Keratinocyte (primary cell): ENCODE results near the gene SBNO2. TPM values are rescaled to one million over a fixed set of nuclear protein-coding genes. Genes with fewer than 3 reads are reported as not detected.

Experiments
- DNase-seq: peaks from one replicate; pipeline ENCODE4 v3.0.0-alpha.2; 2011; ENCODE audit warnings: low read depth, missing footprints, low spot score
- FAIRE-seq: peaks from 2 replicates; lab custom pipeline; 2011; peaks lifted over from hg19 to GRCh38; lab: Jason Lieb, UNC
- H2AFZ ChIP-seq: 2 replicates; pipeline ENCODE4 v1.6.0; 2012; ENCODE audit warnings: low read length, control low read depth, inconsistent platforms; ENCODE audit not compliant: control insufficient read depth
- H3K27ac ChIP-seq: 2 replicates; pipeline ENCODE4 v1.5.1; 2011; ENCODE audit warnings: low read length; ENCODE audit not compliant: control insufficient read depth, insufficient read depth
- H3K27me3 ChIP-seq: 3 replicates; pipeline ENCODE4 v1.6.0; 2011; ENCODE audit warnings: low read length; ENCODE audit not compliant: control insufficient read depth, insufficient read depth; ENCODE audit errors: extremely low read depth
- H3K36me3 ChIP-seq, 2 experiments: 2 replicates in 1 of 2; 3 replicates in 1 of 2; pipeline ENCODE4 v1.5.1; 2011; ENCODE audit warnings: low read length in 2 of 2, mild to moderate bottlenecking in 1 of 2; ENCODE audit not compliant: control insufficient read depth in 2 of 2, insufficient read depth in 2 of 2; ENCODE audit errors: extremely low read depth in 1 of 2
- H3K4me1 ChIP-seq: 3 replicates; pipeline ENCODE4 v1.5.1; 2011; ENCODE audit warnings: low read length; ENCODE audit not compliant: control insufficient read depth, insufficient read depth; ENCODE audit errors: extremely low read depth
- H3K4me2 ChIP-seq: 3 replicates; pipeline ENCODE4 v1.6.0; 2011; ENCODE audit warnings: low read depth, low read length; ENCODE audit not compliant: control insufficient read depth, insufficient read depth; ENCODE audit errors: extremely low read depth
- H3K4me3 ChIP-seq, 3 experiments: fragments of 200-600 bp in 1 of 3; sonication (generic) in 1 of 3; 2 replicates in 2 of 3; 3 replicates in 1 of 3; pipeline ENCODE4 v1.5.1; 2011 to 2016; ENCODE audit warnings: low read length in 3 of 3, mild to moderate bottlenecking in 3 of 3, control low read depth in 2 of 3, inconsistent platforms in 1 of 3, low read depth in 1 of 3, mixed read lengths in 1 of 3, mixed run types in 1 of 3, moderate library complexity in 1 of 3; ENCODE audit not compliant: control insufficient read depth in 2 of 3, insufficient read depth in 2 of 3; ENCODE audit errors: extremely low read depth in 1 of 3
- H3K79me2 ChIP-seq: 2 replicates; pipeline ENCODE4 v1.6.0; 2012; ENCODE audit warnings: low read length; ENCODE audit not compliant: control insufficient read depth, insufficient read depth
- H3K9ac ChIP-seq: 3 replicates; pipeline ENCODE4 v1.6.0; 2011; ENCODE audit warnings: low read length; ENCODE audit not compliant: control insufficient read depth, insufficient read depth; ENCODE audit errors: extremely low read depth
- H3K9me1 ChIP-seq: 3 replicates; pipeline ENCODE4 v1.6.0; 2011; ENCODE audit warnings: low read length; ENCODE audit not compliant: control insufficient read depth, insufficient read depth; ENCODE audit errors: extremely low read depth
- H3K9me3 ChIP-seq: 2 replicates; pipeline ENCODE4 v1.5.1; 2012; ENCODE audit warnings: low read depth, low read length; ENCODE audit not compliant: control insufficient read depth
- H4K20me1 ChIP-seq: 3 replicates; pipeline ENCODE4 v1.6.0; 2011; ENCODE audit warnings: low read length; ENCODE audit not compliant: control insufficient read depth, insufficient read depth; ENCODE audit errors: extremely low read depth
- EZH2 ChIP-seq: IDR thresholded peaks from one replicate; pipeline ENCODE4 v1.6.1; 2012; ENCODE audit warnings: inconsistent platforms, mild to moderate bottlenecking, low read length, moderate library complexity
- dilution Hi-C: fragments of 300-500 bp; cut with MboI; formaldehyde crosslinking; loops from one replicate; pipeline ENCODE4 v1.7.0; 2020; ENCODE audit warnings: low sequenced_read_pairs; ENCODE audit not compliant: extremely low pct_ligation_motif_present
- polyA plus RNA-seq, 5 experiments: library from polyadenylated mRNA; depleted of rRNA in 3 of 5; stranded (reverse) in 3 of 5; stranded (forward) in 1 of 5; unstranded in 1 of 5; fragments of >200 nt; gene quantifications; 1 replicate in 1 of 5; 2 replicates in 3 of 5; 3 replicates in 1 of 5; pipeline versions ENCODE4 v1.2.1 to v1.2.3, GENCODE V29; 2011 to 2012; ENCODE audit warnings: missing spikeins in 2 of 5, low read depth in 1 of 5, low replicate concordance in 1 of 5
- TF ChIP-seq, protein P1 (sequence below), 3 experiments: IDR thresholded peaks in 1 of 3; conservative IDR thresholded peaks in 1 of 3; optimal IDR thresholded peaks in 1 of 3; 2 replicates in 2 of 3; 3 replicates in 1 of 3; pipeline versions ENCODE3 to v1.5.1; 2011; ENCODE audit warnings: low read length in 3 of 3, mild to moderate bottlenecking in 3 of 3, moderate library complexity in 2 of 3, control low read depth in 1 of 3, inconsistent platforms in 1 of 3; ENCODE audit not compliant: insufficient read depth in 2 of 3; ENCODE audit errors: extremely low read depth in 1 of 3

The SBNO2 gene
- polyA plus RNA-seq, 1 donor (not counting 4 experiments of a cell fraction or from before 2014, with no cell fraction given): 10.9 TPM

DNA sequence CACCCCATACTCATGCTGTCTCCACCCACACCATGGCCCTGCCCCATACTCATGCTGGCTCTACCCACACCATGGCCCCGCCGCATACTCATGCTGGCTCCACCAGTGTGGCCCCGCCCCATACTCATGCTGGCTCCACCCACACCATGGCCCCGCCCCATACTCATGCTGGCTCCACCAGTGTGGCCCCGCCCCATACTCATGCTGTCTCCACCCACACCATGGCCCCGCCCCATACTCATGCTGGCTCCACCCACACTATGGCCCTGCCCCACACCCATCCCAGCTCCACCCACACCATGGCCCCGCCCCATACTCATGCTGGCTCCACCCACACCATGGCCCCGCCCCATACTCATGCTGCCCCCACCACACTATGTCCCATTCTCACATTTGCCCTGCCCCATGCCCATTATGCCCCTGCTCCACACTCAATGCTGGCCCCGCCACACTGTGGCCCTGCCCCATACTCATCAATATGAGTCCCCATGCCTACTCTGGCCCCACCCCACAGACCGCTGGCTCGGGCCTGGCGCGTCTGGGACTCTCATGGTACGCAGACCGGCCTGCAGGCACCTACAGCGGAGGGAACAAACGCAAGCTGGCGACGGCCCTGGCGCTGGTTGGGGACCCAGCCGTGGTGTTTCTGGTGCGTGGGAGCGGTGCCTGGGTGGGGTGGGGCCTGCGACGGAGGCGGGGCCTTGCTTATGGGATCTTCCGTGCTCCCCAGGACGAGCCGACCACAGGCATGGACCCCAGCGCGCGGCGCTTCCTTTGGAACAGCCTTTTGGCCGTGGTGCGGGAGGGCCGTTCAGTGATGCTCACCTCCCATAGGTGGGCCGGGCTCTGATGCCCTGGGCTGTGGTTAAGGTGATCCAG, 110.8 kb downstream of the SBNO2 start:
- Histone ChIP-seq H3K4me3 (no peak overlapping the region), H3K27ac (no peak overlapping the region), H3K9me3 (peaks cover 7% of the 10 kb centered on the region), H3K27me3 (peaks cover 4% of the 10 kb centered on the region), H3K4me2 (no peak overlapping the region), H3K9ac (no peak overlapping the region), H2AFZ (no peak overlapping the region), H3K36me3 (peaks cover 6 to 12% of the 10 kb centered on the region in 2 experiments), H3K79me2 (no peaks in the 10 kb centered on the region), H3K9me1 (no peaks in the 10 kb centered on the region), H4K20me1 (no peaks in the 10 kb centered on the region), H3K4me1 (peaks cover 24% of the 10 kb centered on the region)
- dilution Hi-C loops: no loop called here
- FAIRE-seq: no peak
- DNase-seq: no peak
- TF ChIP-seq EZH2: no peak
- TF ChIP-seq, protein P1, sequence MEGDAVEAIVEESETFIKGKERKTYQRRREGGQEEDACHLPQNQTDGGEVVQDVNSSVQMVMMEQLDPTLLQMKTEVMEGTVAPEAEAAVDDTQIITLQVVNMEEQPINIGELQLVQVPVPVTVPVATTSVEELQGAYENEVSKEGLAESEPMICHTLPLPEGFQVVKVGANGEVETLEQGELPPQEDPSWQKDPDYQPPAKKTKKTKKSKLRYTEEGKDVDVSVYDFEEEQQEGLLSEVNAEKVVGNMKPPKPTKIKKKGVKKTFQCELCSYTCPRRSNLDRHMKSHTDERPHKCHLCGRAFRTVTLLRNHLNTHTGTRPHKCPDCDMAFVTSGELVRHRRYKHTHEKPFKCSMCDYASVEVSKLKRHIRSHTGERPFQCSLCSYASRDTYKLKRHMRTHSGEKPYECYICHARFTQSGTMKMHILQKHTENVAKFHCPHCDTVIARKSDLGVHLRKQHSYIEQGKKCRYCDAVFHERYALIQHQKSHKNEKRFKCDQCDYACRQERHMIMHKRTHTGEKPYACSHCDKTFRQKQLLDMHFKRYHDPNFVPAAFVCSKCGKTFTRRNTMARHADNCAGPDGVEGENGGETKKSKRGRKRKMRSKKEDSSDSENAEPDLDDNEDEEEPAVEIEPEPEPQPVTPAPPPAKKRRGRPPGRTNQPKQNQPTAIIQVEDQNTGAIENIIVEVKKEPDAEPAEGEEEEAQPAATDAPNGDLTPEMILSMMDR (optimal IDR thresholded peaks at IDR 0.05 in 1 of 3, IDR thresholded peaks at IDR 0.05 in 1 of 3, conservative IDR thresholded peaks at IDR 0.05 in 1 of 3; ENCODE audit: extremely low read depth in 1 of 3, insufficient read depth in 2 of 3, low read length in 3 of 3): no peak

DNA sequence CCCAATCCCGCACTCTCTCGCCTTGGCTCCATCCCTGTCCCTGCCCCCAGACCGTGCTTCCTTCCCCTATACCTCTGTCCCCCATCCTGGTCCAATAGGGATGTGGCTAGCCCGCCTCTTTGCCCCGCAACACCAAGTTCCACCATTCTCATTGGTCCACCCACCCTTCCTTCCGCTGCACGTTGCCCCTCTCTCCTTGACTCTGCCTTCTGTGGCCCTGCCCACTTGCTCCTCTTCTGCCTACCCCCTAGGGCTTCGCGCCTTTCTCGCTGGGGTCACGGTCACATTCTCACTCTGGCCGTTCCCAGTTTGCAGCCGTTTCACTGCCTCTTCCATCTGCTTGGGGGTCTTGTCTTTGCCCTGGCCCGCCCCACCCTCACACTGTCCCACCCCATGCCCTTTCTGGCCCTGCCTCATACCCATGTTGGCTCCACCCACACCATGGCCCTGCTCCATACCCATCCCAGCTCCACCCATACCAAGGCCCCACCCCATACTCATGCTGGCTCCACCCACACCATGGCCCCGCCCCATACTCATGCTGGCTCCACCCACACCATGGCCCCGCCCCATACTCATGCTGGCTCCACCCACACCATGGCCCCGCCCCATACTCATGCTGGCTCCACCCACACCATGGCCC, 111.6 kb downstream of the SBNO2 start:
- H3K9me1 ChIP-seq: no peaks in the 10 kb centered on the region
- H3K36me3 ChIP-seq: peaks cover 7 to 16% of the 10 kb centered on the region in 2 experiments
- H3K4me3 ChIP-seq: no peak overlapping the region
- no peak overlapping the region for H3K4me2 ChIP-seq
- peaks cover 13% of the 10 kb centered on the region for H3K9me3 ChIP-seq
- dilution Hi-C loops: no loop called here
- peaks cover 24% of the 10 kb centered on the region for H3K4me1 ChIP-seq
- no peak overlapping the region for H2AFZ ChIP-seq
- no peak for DNase-seq
- no peak for FAIRE-seq
- peaks cover 4% of the 10 kb centered on the region for H3K27me3 ChIP-seq
- H3K9ac ChIP-seq: no peak overlapping the region
- H3K79me2 ChIP-seq: no peaks in the 10 kb centered on the region
- no peak overlapping the region for H3K27ac ChIP-seq
- TF ChIP-seq, protein P1 (optimal IDR thresholded peaks at IDR 0.05 in 1 of 3, IDR thresholded peaks at IDR 0.05 in 1 of 3, conservative IDR thresholded peaks at IDR 0.05 in 1 of 3; ENCODE audit: extremely low read depth in 1 of 3, insufficient read depth in 2 of 3, low read length in 3 of 3): no peak
- TF ChIP-seq EZH2: no peak
- no peaks in the 10 kb centered on the region for H4K20me1 ChIP-seq
